Measurements from ENCODE around the gene ASB4.
"Not testable (repeated sequence)": the region's sequence is repeated elsewhere in the genome, so short reads cannot be mapped to it uniquely, and the experiment has no call there.

The ASB4 gene

GRCh38 chr7:95527776-95528250 lies 42.1 kb downstream of the ASB4 start:
- DNase-seq: no peak

GRCh38 chr7:95529701-95530100 lies 44.0 kb downstream of the ASB4 start:
- DNase-seq: no peak

- DNase-seq: no peak
These were observed 45.1 kb downstream of the ASB4 start for GRCh38 chr7:95530881-95531280.

- no peak for DNase-seq
These were observed 46.0 kb downstream of the ASB4 start for GRCh38 chr7:95531605-95532219.

GRCh38 chr7:95534796-95535195 lies 49.1 kb downstream of the ASB4 start:
- no peak for DNase-seq

GRCh38 chr7:95535662-95536061 lies 49.9 kb downstream of the ASB4 start:
- no peak for DNase-seq

- no peak for DNase-seq
These were observed 51.0 kb downstream of the ASB4 start for GRCh38 chr7:95536656-95537311.

GRCh38 chr7:95537468-95537867 lies 51.7 kb downstream of the ASB4 start:
- no peak for DNase-seq

- no peak for DNase-seq
These were observed 53.7 kb downstream of the ASB4 start for GRCh38 chr7:95539426-95539825.

GRCh38 chr7:95540366-95540765 lies 54.6 kb downstream of the ASB4 start:
- no peak for DNase-seq

GRCh38 chr7:95543312-95543711 lies 57.6 kb downstream of the ASB4 start:
- DNase-seq: no peak

- DNase-seq: no peak
These were observed 58.4 kb downstream of the ASB4 start for GRCh38 chr7:95544171-95544570.

- DNase-seq: peak; percentile 41
These were observed 59.4 kb downstream of the ASB4 start for GRCh38 chr7:95545007-95545615.

GRCh38 chr7:95545673-95546072 lies 59.9 kb downstream of the ASB4 start:
- DNase-seq: no peak

- no peak for DNase-seq
These were observed 60.9 kb downstream of the ASB4 start for GRCh38 chr7:95546647-95547046.

GRCh38 chr7:95547361-95548348 lies 61.9 kb downstream of the ASB4 start:
- DNase-seq: no peak

- peak; percentile 48 for DNase-seq
These were observed 64.2 kb downstream of the ASB4 start for GRCh38 chr7:95549818-95550529.

- no peak for DNase-seq
These were observed 64.8 kb downstream of the ASB4 start for GRCh38 chr7:95550546-95550945.

GRCh38 chr7:95552010-95552926 lies 66.5 kb downstream of the ASB4 start:
- not testable (repeated sequence) for DNase-seq

- no peak for DNase-seq
These were observed 68.2 kb downstream of the ASB4 start for GRCh38 chr7:95553939-95554338.

- no peak for DNase-seq
These were observed 71.0 kb downstream of the ASB4 start for GRCh38 chr7:95556777-95557176.
